SU-DHL-6 (cell line): ENCODE measurements around the gene MTG1.

Experiments used
- H2AFZ ChIP-seq: fragments of 200-600 bp; sonication (generic); 2 replicates; pipeline ENCODE4 v1.6.1; 2014; ENCODE audit warnings: low read depth, mild to moderate bottlenecking, moderate library complexity, mixed read lengths, antibody characterized with exemption, low read length; ENCODE audit not compliant: severe bottlenecking
- H3F3A ChIP-seq: fragments of 200-600 bp; shearing (Covaris generic); 2 replicates; pipeline ENCODE4 v1.6.0; 2016; ENCODE audit warnings: antibody characterized with exemption, mild to moderate bottlenecking; ENCODE audit not compliant: insufficient read depth
- H3K27ac ChIP-seq: fragments of 200-600 bp; sonication (generic); 2 replicates; pipeline ENCODE4 v1.5.1; 2016; ENCODE audit warnings: low read depth, mild to moderate bottlenecking, low read length, moderate library complexity, mixed read lengths
- H3K27me3 ChIP-seq: fragments of 200-600 bp; sonication (generic), shearing (Covaris generic); 2 replicates; pipeline ENCODE4 v1.6.0; 2014; ENCODE audit warnings: mild to moderate bottlenecking, low read length
- H3K36me3 ChIP-seq: fragments of 200-600 bp; sonication (generic); 2 replicates; pipeline ENCODE4 v1.6.1; 2014; ENCODE audit warnings: mild to moderate bottlenecking, low read length, mixed read lengths
- H3K4me2 ChIP-seq: fragments of 300-600, 200-600 bp; shearing (Covaris generic), sonication (generic); 2 replicates; pipeline ENCODE4 v1.6.0; 2014; ENCODE audit warnings: low read length, low read depth, mild to moderate bottlenecking; ENCODE audit not compliant: poor library complexity, severe bottlenecking
- H3K4me3 ChIP-seq: fragments of 200-600 bp; sonication (generic); 2 replicates; pipeline ENCODE4 v1.5.1; 2014; ENCODE audit warnings: antibody characterized with exemption, low read length, mild to moderate bottlenecking, mixed read lengths; ENCODE audit not compliant: insufficient read depth, poor library complexity, severe bottlenecking
- H3K79me2 ChIP-seq: fragments of 200-600 bp; sonication (generic); 2 replicates; pipeline ENCODE4 v1.6.1; 2014; ENCODE audit warnings: mild to moderate bottlenecking, low read length, moderate library complexity; ENCODE audit not compliant: insufficient read depth
- H3K9ac ChIP-seq: fragments of 200-600 bp; sonication (generic); 2 replicates; pipeline ENCODE4 v1.7.0; 2014; ENCODE audit warnings: mild to moderate bottlenecking, low read length
- H3K9me2 ChIP-seq: fragments of 200-600 bp; sonication (generic); replicated peaks from 2 replicates; pipeline ENCODE4 v1.6.1; 2014; ENCODE audit warnings: low read length; ENCODE audit not compliant: insufficient read depth
- H3K9me3 ChIP-seq: fragments of 200-600 bp; sonication (generic); 2 replicates; pipeline ENCODE4 v1.6.1; 2014; ENCODE audit warnings: low read length, mixed read lengths; ENCODE audit not compliant: insufficient read depth
- H4K20me1 ChIP-seq: fragments of 200-600 bp; sonication (generic); 2 replicates; pipeline ENCODE4 v1.6.1; 2014; ENCODE audit warnings: low read depth, mild to moderate bottlenecking, antibody characterized with exemption, low read length, moderate library complexity, mixed read lengths
- EZH2phosphoT487 ChIP-seq: fragments of 200-600 bp; sonication (generic), shearing (Covaris generic); conservative IDR thresholded peaks from 2 replicates; pipeline ENCODE4 v1.6.1; 2018; ENCODE audit warnings: mild to moderate bottlenecking, antibody characterized with exemption, low read length, moderate library complexity, mixed read lengths
- TF ChIP-seq, protein P1 (sequence below): fragments of 200-600 bp; sonication (generic); IDR thresholded peaks from one replicate; pipeline ENCODE4 v1.5.1; 2017; ENCODE audit warnings: antibody characterized with exemption, mild to moderate bottlenecking, low read length, moderate library complexity; ENCODE audit not compliant: insufficient read depth, poor library complexity, severe bottlenecking

MTG1 gene

DNA sequence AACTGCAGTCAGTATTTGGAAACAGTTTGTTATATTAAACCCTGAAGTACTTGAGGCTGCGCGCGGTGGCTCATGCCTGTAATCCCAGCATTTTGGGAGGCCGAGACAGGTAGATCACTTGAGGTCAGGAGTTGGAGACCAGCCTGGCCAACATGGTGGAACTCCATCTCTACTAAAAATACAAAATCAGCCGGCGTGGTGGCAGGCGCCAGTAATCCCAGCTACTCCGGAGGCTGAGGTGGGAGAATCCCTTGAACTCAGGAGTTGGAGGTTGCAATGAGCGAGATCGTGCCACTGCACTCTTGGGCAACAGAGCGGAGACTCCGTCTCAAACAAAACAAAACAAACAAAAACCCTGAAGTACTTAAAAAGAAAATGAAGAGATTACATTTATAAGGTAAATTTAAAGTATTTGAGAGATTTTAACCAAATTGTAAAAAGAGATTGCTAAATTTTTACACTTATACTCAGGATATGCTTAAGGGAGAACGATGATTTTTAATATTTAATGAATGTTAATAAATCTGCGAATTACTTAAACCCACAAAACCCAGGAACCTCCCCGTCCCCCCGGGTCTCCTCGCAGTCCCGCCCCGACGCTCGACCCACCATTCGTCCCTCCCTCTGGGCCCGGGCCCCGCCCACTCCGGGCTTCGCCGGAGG lies 425 bp upstream of the MTG1 start:
- Histone ChIP-seq H2AFZ (peak overlapping the region; percentile 76), H4K20me1 (no peaks in the 10 kb centered on the region), H3K36me3 (no peaks in the 10 kb centered on the region), H3K79me2 (peaks cover 22% of the 10 kb centered on the region), H3K4me3 (peak overlapping the region; percentile 73), H3K27me3 (no peaks in the 10 kb centered on the region), H3K9me3 (no peaks in the 10 kb centered on the region), H3F3A (peaks cover 22% of the 10 kb centered on the region), H3K9ac (peak overlapping the region; percentile 93), H3K9me2 (no peaks in the 10 kb centered on the region), H3K4me2 (peak overlapping the region; percentile 86), H3K27ac (peak overlapping the region; percentile 53)
- no peak for TF ChIP-seq EZH2phosphoT487
- TF ChIP-seq, protein P1, sequence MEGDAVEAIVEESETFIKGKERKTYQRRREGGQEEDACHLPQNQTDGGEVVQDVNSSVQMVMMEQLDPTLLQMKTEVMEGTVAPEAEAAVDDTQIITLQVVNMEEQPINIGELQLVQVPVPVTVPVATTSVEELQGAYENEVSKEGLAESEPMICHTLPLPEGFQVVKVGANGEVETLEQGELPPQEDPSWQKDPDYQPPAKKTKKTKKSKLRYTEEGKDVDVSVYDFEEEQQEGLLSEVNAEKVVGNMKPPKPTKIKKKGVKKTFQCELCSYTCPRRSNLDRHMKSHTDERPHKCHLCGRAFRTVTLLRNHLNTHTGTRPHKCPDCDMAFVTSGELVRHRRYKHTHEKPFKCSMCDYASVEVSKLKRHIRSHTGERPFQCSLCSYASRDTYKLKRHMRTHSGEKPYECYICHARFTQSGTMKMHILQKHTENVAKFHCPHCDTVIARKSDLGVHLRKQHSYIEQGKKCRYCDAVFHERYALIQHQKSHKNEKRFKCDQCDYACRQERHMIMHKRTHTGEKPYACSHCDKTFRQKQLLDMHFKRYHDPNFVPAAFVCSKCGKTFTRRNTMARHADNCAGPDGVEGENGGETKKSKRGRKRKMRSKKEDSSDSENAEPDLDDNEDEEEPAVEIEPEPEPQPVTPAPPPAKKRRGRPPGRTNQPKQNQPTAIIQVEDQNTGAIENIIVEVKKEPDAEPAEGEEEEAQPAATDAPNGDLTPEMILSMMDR = no peak

DNA sequence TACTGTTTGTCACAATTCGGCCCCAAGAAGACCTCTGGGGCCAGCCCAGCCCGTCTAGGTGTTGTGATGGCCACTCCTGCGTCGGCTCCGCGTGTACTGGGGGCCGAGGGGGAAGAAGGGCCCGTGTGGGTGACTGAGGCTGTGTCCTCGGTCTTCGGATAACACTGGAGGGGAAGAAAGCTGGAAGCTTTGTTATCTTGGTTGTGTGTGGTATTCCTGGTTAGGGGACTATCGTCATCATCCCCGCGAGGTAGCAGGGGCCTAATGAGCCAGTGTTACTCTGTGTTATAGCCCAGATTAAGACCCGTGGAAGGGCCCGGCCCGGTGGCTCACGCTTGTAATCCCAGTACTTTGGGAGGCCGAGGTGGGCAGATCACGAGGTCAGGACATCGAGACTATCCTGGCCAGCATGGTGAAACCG lies 854 bp downstream of the MTG1 start:
- H2AFZ ChIP-seq = peak overlapping the region; percentile 90

DNA sequence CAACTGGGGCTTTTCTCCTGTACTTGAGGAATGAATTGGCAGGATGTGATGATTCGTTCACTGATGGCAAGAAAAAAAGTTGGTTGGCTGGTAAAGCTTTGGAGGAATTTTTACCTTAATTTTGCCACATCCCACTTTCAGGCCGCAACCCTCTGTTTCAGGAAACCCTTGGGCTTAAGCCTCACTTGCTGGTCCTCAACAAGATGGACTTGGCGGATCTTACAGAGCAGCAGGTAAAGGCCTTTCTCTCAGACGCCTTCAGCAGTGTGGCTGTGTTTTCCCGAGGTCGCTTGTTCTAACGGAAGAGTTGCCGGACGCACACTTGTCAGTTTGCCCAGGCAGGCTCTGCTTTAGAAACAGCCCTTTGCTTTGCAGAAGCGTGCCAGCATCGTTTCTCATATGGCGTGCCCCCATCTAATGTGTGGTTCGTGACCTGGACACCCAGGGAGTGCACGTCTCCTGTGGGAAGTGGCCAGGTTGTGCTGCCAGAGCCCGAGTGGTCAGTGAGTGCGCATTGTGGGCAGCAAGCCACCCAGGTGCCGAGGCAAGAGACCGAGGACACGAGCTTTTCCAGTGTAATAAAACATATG lies 2.2 kb downstream of the MTG1 start:
- TF ChIP-seq, protein P1 = no peak
- no peak for TF ChIP-seq EZH2phosphoT487
- Histone ChIP-seq H2AFZ (no peak overlapping the region), H3K36me3 (no peaks in the 10 kb centered on the region), H3F3A (peaks cover 7% of the 10 kb centered on the region; the same call in 1 of the 2 replicates), H3K9me2 (no peaks in the 10 kb centered on the region), H3K9me3 (no peaks in the 10 kb centered on the region), H3K27me3 (no peaks in the 10 kb centered on the region), H3K79me2 (peaks cover 22% of the 10 kb centered on the region), H3K9ac (no peak overlapping the region), H4K20me1 (no peaks in the 10 kb centered on the region), H3K27ac (no peak overlapping the region), H3K4me3 (no peak overlapping the region), H3K4me2 (no peak overlapping the region)

More for the DNA sequence above, 854 bp downstream of the MTG1 start:
- H3K9me3 ChIP-seq = no peaks in the 10 kb centered on the region
- peak overlapping the region; percentile 93 for H3K9ac ChIP-seq
- peak overlapping the region; percentile 42 for H3K27ac ChIP-seq
- TF ChIP-seq, protein P1 = no peak
- TF ChIP-seq EZH2phosphoT487 = no peak
- H3K4me3 ChIP-seq = peak overlapping the region; percentile 73
- H3K36me3 ChIP-seq = no peaks in the 10 kb centered on the region
- peaks cover 22% of the 10 kb centered on the region for H3K79me2 ChIP-seq
- H3F3A ChIP-seq = peaks cover 13% of the 10 kb centered on the region
- H3K4me2 ChIP-seq = peak overlapping the region; percentile 86
- no peaks in the 10 kb centered on the region for H3K27me3 ChIP-seq
- H4K20me1 ChIP-seq = no peaks in the 10 kb centered on the region
- no peaks in the 10 kb centered on the region for H3K9me2 ChIP-seq
